ENCODE measurements around the gene POLR3A.

POLR3A gene

GRCh38 chr10:77977934-77978333 lies 51.4 kb downstream of the POLR3A start:
- no peak for DNase-seq (ENCODE audit: low spot score)

DNA sequence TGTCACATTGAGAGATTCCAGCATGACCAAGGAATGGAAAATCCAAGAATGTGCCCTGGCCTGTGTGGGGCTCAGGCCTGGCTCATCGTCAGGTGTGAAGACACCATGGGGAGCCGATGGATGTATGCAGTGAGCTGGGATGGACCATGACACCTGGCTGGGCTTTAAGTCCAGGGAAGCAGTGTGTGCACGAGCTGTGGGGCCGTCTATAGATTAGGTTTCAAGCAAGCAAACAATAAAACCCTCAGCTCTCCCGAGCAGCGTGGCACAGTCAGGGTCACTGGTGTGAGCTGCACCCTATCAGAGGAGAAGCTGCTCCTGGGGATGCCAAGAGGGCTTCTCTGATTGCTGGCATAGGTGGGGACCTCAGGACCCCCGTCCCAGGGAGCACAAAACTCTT lies 52.3 kb downstream of the POLR3A start:
- no peak for DNase-seq (ENCODE audit: low spot score)

- DNase-seq (ENCODE audit: low spot score): no peak
Observed at GRCh38 chr10:77975086-77975666, 54.1 kb downstream of the POLR3A start.

DNA sequence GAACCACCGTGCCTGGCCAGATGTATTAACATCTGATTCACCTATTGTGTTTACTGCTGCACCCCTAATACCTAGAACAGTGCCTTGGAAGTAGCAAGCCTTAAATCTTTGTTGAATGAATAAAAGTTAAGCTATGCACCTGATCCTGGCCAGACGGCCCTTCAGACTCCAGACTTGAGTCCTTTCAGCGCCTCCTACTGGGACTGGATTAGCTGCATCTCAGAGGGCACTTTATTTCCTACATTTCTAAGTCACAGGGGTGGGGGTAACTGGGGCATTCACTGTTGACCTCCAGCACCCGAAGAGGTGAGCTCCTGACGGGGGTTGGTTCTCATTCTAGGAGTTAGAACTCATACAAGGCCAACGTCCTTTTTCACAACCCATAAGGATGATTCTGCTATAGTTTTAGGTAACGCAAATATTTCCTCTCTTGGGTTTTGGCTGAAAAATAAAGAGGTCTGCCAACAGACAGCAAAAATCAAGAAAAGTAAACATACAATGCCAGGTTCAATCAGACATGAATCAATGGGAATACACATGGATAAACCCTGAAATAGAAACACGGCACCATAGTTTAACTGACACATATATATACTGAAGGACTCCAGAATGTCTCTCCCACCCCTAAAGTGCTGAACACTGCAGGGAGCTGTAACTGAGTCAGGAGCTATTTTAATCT lies 54.8 kb downstream of the POLR3A start:
- peak; percentile 41 for DNase-seq (ENCODE audit: low spot score)

- no peak for DNase-seq (ENCODE audit: low spot score)
Observed at GRCh38 chr10:77973276-77973675, 56.0 kb downstream of the POLR3A start.

DNA sequence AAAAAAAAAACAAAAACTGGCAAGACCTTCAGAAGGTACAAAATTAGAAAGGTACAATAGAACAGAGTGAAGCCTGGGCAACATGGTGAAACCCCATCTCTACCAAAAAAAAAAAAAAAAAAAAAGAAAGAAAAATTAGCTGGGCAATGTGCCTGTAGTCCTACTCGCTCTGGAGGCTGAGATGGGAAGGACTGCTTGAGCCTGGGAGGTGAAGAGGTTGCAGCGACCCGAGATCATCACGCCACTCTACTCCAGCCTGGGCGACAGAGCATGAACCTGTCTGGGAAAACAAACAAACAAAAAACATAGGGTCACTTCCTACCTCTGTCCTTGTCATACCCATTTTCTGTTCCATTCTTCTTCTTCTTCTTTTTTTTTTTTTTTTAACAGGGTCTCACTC lies 57.2 kb downstream of the POLR3A start:
- DNase-seq (ENCODE audit: low spot score): no peak

DNA sequence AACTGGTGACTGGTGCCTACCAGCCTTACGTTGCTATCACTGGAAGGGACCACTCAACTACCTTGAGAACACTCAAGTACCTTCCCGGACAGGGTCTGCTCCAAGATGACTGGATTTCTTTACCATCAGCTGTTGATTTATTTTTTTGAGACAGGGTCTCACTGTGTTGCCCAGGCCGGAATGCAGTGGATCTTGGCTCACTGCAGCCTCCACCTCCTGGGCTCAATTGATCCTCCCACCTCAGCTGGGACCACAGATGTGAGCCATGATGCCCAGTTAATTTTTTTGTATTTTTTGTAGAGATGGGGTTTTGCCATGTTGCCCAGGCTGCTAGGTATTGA lies 57.5 kb downstream of the POLR3A start:
- no peak for DNase-seq (ENCODE audit: low spot score)

GRCh38 chr10:77970869-77971803 lies 58.2 kb downstream of the POLR3A start:
- DNase-seq (ENCODE audit: low spot score): peak; percentile 89

DNA sequence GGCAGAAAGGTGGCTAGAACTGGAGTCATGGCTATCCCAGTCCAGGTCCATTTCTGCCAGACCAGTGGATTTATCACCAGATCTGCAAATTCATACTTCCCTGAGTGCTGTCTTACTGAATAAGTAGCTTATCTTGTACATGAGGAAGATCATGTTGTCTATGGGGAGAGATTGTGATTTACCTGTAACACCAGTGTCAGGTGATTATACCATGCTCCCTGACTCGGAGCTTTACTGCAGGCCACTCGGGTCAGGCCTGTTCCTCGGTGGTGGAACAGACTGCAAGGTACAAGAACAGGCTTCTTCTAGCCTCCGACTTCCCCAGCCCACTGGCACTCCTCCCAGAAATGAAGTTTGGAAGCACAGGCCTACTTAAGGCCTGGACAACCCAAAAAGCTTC lies 60.2 kb downstream of the POLR3A start:
- DNase-seq (ENCODE audit: low spot score): no peak

- DNase-seq (ENCODE audit: low spot score): no peak
Observed at GRCh38 chr10:77967611-77968022, 61.7 kb downstream of the POLR3A start.

GRCh38 chr10:77965294-77965693 lies 64.0 kb downstream of the POLR3A start:
- DNase-seq (ENCODE audit: low spot score): peak; percentile 71

- DNase-seq (ENCODE audit: low spot score): no peak
Observed at GRCh38 chr10:77964811-77965210, 64.5 kb downstream of the POLR3A start.

GRCh38 chr10:77963901-77964300 lies 65.4 kb downstream of the POLR3A start:
- DNase-seq (ENCODE audit: low spot score): no peak

DNA sequence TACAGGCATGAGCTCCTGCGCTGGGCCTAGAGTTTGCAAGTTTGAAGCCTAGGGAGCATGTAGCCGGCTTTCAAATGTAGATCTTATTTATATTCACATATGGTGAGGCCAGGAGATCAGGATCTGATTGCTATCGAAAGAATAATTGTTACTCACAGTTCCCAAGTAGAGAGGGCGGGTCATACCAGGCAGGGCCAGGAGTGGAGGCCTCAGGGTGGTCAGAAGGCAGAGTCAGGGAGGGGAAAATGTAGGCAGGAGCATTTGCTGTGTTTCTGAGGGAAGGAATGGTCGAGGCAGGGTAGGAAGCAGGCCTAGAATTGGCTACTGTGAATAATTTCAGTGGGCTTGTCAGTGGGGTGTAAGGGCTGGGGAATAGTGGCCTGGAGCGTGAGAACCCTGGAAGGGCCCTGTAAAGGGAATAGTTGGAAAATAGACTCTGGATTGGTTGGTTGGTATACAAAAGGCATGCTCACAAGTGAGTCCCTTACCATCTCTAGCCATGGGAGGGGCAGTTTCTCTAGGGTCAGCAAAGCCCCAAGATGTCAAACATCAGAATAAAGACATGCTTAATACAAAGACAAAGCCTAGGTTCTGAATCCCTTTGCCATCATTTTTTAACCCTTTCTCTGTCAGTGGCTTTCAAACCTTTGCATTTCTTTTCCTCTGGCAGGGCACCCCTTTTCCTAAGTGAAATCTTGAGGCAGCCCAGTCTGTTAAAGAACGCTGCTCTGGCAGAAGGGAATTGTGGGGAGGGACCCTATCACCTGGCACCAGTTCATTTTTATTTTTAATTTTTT lies 66.8 kb downstream of the POLR3A start:
- no peak for DNase-seq (ENCODE audit: low spot score)

DNA sequence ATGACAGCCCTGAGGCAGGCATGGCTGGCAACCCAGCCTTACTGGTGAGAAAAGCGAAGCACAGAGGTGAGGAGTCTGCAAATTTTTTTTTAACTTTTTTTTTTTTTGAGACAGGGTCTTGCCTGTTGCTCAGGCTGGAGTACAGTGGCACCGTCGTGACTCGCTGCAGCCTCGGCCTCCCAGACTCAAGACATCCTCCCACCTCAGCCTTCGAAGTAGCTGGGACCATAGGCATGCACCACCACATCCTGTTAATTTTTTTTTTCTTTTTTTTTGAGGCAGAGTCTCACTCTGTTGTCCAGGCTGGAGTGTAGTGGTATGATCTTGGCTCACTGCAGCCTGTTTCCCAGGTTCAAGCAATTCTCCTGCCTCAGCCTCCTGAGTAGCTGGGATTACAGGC lies 67.6 kb downstream of the POLR3A start:
- no peak for DNase-seq (ENCODE audit: low spot score)

GRCh38 chr10:77960829-77961329 lies 68.4 kb downstream of the POLR3A start:
- DNase-seq (ENCODE audit: low spot score): no peak

GRCh38 chr10:77959887-77960455 lies 69.3 kb downstream of the POLR3A start:
- DNase-seq (ENCODE audit: low spot score): no peak

- DNase-seq (ENCODE audit: low spot score): no peak
Observed at GRCh38 chr10:77959384-77959783, 69.9 kb downstream of the POLR3A start.

- DNase-seq (ENCODE audit: low spot score): no peak
Observed at GRCh38 chr10:77955136-77955535, 74.2 kb downstream of the POLR3A start.

DNA sequence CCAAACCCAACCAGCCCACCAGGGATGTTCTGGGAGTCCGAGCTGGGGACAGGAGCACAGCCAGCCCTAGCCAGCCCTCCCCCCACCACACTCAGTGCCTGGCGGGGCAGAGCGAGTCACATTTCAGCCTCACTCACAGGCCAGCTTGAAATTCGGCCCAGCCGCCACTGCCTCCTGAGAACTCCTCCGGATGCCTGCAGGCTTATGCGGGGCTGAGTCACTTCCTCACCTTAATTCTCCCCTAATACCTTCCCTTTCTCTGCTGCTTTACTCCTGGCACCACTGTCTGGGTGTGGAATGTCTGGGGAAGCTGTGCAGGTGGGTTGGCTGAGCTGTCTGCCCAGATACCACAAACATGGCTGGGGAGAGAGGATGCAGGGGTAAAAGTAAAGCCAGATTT lies 80.1 kb downstream of the POLR3A start:
- DNase-seq (ENCODE audit: low spot score): peak; percentile 71

DNA sequence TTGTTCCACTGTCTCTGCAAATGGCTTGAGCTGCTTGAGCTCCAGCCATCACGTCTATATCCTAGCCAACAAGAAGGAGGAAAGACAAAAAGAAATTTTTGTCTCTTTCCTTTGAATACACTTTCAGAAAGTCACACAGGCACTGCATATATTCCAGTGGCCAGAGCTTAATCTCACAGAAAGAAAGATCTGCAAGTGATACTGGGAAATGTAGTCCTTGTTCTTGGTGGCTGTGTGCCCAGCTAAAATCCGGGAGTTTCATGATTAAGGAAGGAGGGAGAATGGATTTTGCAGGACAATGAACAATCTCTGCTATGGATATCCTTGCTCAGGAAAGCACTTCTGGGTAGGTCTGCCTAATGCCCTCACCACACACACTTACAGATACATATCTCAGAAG lies 83.2 kb downstream of the POLR3A start:
- no peak for DNase-seq (ENCODE audit: low spot score)

DNA sequence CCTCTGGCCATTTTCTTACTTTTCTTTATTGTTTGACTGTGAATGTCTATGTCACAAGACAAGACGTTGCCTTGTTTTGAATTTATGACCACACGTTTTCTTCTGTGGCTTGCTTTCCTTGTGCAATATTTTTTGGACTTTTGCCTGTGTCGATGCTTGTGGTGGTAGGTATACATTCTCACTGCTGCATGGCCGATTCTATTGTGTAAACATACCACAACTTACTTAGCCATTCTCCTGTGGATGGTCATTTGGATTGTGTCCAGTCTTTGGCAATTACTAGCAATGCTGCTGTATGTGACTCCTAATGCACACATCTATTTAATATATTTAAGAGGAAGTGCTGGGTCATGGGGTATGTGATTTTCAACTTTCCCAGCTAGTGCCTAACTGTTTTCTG lies 84.8 kb downstream of the POLR3A start:
- DNase-seq (ENCODE audit: low spot score): no peak

Measured in AG20443 (cell line).